ENCODE data around the gene SUMO3. TPM values are rescaled to one million over a fixed set of nuclear protein-coding genes. Genes with fewer than 3 reads are reported as not detected.
A peak's percentile ranks its signal among the peaks of the same experiment; 100 is the strongest.

SUMO3 gene
- total RNA-seq, 1 experiment from 2014 or later: 82.9 TPM

DNA sequence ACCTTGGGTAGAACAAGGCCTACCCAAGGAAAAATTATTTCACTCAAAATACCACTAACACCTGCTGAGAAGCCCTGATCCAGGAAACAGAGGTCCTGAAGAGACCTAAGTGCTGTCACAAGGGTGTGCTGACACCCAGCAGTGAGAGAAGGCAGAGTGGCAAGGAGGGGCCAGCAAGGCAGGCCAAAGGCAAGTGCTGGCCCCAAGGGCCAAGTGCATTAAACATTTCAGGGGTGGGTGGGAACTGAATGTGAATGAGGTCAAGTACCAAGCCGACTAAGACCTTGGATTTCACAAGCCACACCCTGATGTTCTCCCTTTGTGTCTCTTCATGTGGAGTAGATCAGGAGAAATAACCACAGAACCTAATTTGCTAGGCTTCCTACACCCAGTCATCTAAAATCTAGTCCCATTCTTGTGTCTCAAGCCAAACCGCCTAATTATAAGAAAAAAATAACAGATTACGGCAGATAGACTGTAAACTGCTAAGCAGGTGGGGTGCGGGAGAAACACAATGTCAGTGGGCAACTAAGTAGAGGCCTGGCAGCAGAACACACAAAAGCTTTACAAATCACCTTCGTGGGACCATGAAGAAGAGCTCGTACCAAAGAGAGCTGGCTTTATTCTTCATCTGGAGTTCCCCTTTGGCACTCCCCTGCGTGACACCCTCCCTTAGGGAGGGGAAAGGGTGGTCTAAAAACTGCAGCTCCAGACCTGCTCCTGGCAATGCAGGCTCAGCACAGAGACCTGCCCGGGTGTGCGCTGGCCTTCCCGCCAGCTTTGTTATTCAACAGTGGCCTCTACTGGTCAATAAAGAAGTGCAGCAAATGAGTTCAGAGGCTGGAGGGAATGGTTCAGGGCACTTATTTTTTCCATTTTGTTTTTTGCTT, 24.9 kb downstream of the SUMO3 start:
- H2BK5ac ChIP-seq (ENCODE audit: insufficient read length, low read length): no peak overlapping the region
- H3K56ac ChIP-seq (ENCODE audit: insufficient read length, low read depth, low read length): no peak overlapping the region
- H2AFZ ChIP-seq (ENCODE audit: low read length): no peak overlapping the region
- H3K9me3 ChIP-seq (ENCODE audit: control insufficient read depth, low read depth, low read length): no peaks in the 10 kb centered on the region
- no peak overlapping the region; a peak in 1 of 7 replicates for H3K27ac Mint-ChIP-seq
- H2BK120ac ChIP-seq (ENCODE audit: low read depth, low read length, poor library complexity, severe bottlenecking): no peak overlapping the region
- H3K27me3 ChIP-seq (ENCODE audit: insufficient read depth, low read length): no peaks in the 10 kb centered on the region
- peaks cover 9% of the 10 kb centered on the region for H3K79me1 ChIP-seq (ENCODE audit: insufficient read depth, low read depth, low read length, poor library complexity, severe bottlenecking)
- H3K23ac ChIP-seq (ENCODE audit: insufficient read length, low read depth, low read length): no peak overlapping the region
- H3K27ac ChIP-seq (ENCODE audit: insufficient read length, low read depth, low read length): no peak overlapping the region
- no peak overlapping the region for H3K18ac ChIP-seq (ENCODE audit: insufficient read length, low read depth, low read length)
- H4K8ac ChIP-seq (replicated peaks; ENCODE audit: insufficient read length, low read depth, low read length): no peak overlapping the region
- H3K4ac ChIP-seq (ENCODE audit: low read depth, low read length): no peak overlapping the region
- no peak overlapping the region for H3K4me2 ChIP-seq (ENCODE audit: insufficient read depth, insufficient read length, low read length)
- no peak overlapping the region for H2AK5ac ChIP-seq (ENCODE audit: insufficient read length, low read length)
- H2BK15ac ChIP-seq (ENCODE audit: low read depth, low read length): no peak overlapping the region
- no peak overlapping the region for H2BK20ac ChIP-seq (ENCODE audit: low read depth, low read length, poor library complexity, severe bottlenecking)
- no peaks in the 10 kb centered on the region for H3K23me2 ChIP-seq (ENCODE audit: insufficient read length, low read depth, low read length, poor library complexity, severe bottlenecking)
- H4K5ac ChIP-seq (ENCODE audit: insufficient read length, low read depth, low read length): no peak overlapping the region
- no peaks in the 10 kb centered on the region; the same call in 1 of the 2 replicates for H3K4me1 ChIP-seq (ENCODE audit: insufficient read depth, low read length)
- peaks cover 22% of the 10 kb centered on the region; the same call in 1 of the 2 replicates for H3K79me2 ChIP-seq (ENCODE audit: insufficient read depth, low read length)
- H3K4me3 Mint-ChIP-seq: no peak overlapping the region
- no peak overlapping the region for H2BK12ac ChIP-seq (ENCODE audit: insufficient read length, low read depth, low read length)
- H3T11ph ChIP-seq (ENCODE audit: low read length): no peak overlapping the region
- H3K27me3 Mint-ChIP-seq (ENCODE audit: low read depth): no peaks in the 10 kb centered on the region
- DNase-seq: peak; percentile 67
- no peaks in the 10 kb centered on the region for H4K20me1 ChIP-seq (ENCODE audit: control insufficient read depth, insufficient read depth, insufficient read length)
- no peak overlapping the region for H3K9ac ChIP-seq (ENCODE audit: extremely low read depth, insufficient read length, low read length)
- no CpG with 5 or more reads among the region's 10 CpGs for WGBS (ENCODE audit: extremely low coverage, insufficient read length, low lambda C conversion rate)
- no peaks in the 10 kb centered on the region; a peak in 1 of 5 replicates for H3K9me3 Mint-ChIP-seq
- H3K14ac ChIP-seq (ENCODE audit: insufficient read depth, low read length): no peak overlapping the region
- TF ChIP-seq, protein P1, sequence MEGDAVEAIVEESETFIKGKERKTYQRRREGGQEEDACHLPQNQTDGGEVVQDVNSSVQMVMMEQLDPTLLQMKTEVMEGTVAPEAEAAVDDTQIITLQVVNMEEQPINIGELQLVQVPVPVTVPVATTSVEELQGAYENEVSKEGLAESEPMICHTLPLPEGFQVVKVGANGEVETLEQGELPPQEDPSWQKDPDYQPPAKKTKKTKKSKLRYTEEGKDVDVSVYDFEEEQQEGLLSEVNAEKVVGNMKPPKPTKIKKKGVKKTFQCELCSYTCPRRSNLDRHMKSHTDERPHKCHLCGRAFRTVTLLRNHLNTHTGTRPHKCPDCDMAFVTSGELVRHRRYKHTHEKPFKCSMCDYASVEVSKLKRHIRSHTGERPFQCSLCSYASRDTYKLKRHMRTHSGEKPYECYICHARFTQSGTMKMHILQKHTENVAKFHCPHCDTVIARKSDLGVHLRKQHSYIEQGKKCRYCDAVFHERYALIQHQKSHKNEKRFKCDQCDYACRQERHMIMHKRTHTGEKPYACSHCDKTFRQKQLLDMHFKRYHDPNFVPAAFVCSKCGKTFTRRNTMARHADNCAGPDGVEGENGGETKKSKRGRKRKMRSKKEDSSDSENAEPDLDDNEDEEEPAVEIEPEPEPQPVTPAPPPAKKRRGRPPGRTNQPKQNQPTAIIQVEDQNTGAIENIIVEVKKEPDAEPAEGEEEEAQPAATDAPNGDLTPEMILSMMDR (conservative IDR thresholded peaks at IDR 0.05): peak; percentile 87
- no peak overlapping the region for H4K91ac ChIP-seq (ENCODE audit: insufficient read length, low read depth, low read length)
- H3K36me3 Mint-ChIP-seq (ENCODE audit: insufficient read depth in 1 of 3, low read depth in 3 of 3): peaks cover 35 to 50% (median 37%) of the 10 kb centered on the region in 3 experiments; a peak in 6 of 7 replicates
- peaks cover 11 to 29% of the 10 kb centered on the region in 2 experiments; a peak in 3 of 4 replicates for H3K4me1 Mint-ChIP-seq
